Measurements from ENCODE around the gene NOBOX. TPM values are rescaled to one million over a fixed set of nuclear protein-coding genes. Genes with fewer than 3 reads are reported as not detected.

NOBOX gene
- total and polyA plus RNA-seq, 2 experiments from 2014 or later: not detected

DNA sequence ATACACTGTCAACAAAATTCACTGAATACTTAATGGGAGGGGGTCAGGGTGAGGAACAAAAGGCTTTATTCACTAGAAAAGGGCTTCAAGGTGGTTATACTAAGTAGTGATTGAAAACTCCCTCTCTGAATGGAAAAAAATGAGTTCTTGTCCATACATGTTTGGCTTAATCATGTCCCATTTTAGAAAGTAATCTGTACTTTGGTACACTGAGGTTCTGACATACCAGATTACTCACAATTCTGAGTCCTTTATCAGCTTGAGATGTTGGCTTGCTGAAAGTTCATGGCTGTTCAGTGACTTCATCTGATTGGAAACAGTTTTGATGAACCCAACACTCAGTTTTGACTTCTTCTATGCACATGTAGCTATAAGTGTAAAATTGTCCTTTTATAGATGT, 12.8 kb upstream of the NOBOX start:
- DNase-seq (ENCODE audit: low spot score) (no peak), ATAC-seq (no peak)
- peaks cover 20% of the 10 kb centered on the region for H3K9me3 Mint-ChIP-seq
- H3K27me3 ChIP-seq (ENCODE audit: insufficient read depth): no peaks in the 10 kb centered on the region
- H3F3A ChIP-seq (replicated peaks; ENCODE audit: low read depth): no peaks in the 10 kb centered on the region
- H3K9me2 ChIP-seq (ENCODE audit: insufficient read depth): no peaks in the 10 kb centered on the region
- no peak overlapping the region for H3K4me3 ChIP-seq
- H3K4me3 Mint-ChIP-seq: no peak overlapping the region
- no peak overlapping the region for H3K27ac ChIP-seq (ENCODE audit: low read depth)
- no peaks in the 10 kb centered on the region for H4K20me1 ChIP-seq (replicated peaks; ENCODE audit: insufficient read depth)
- no peak overlapping the region for H2AFZ ChIP-seq
- peaks cover 3% of the 10 kb centered on the region; the same call in 1 of the 3 replicates for H3K4me1 Mint-ChIP-seq
- no peak overlapping the region for H3K4me2 ChIP-seq
- TF ChIP-seq EZH2phosphoT487 (IDR thresholded peaks at IDR 0.05; ENCODE audit: unreplicated experiment): no peak
- TF ChIP-seq STAT1 (IDR thresholded peaks at IDR 0.05; ENCODE audit: unreplicated experiment): no peak
- no peak for TF ChIP-seq EZH2 (IDR thresholded peaks at IDR 0.05; ENCODE audit: low read depth, unreplicated experiment)
- TF ChIP-seq CREB1 (CRISPR knock-in tag; IDR thresholded peaks at IDR 0.05; ENCODE audit: low read depth): no peak
- TF ChIP-seq, protein P1, sequence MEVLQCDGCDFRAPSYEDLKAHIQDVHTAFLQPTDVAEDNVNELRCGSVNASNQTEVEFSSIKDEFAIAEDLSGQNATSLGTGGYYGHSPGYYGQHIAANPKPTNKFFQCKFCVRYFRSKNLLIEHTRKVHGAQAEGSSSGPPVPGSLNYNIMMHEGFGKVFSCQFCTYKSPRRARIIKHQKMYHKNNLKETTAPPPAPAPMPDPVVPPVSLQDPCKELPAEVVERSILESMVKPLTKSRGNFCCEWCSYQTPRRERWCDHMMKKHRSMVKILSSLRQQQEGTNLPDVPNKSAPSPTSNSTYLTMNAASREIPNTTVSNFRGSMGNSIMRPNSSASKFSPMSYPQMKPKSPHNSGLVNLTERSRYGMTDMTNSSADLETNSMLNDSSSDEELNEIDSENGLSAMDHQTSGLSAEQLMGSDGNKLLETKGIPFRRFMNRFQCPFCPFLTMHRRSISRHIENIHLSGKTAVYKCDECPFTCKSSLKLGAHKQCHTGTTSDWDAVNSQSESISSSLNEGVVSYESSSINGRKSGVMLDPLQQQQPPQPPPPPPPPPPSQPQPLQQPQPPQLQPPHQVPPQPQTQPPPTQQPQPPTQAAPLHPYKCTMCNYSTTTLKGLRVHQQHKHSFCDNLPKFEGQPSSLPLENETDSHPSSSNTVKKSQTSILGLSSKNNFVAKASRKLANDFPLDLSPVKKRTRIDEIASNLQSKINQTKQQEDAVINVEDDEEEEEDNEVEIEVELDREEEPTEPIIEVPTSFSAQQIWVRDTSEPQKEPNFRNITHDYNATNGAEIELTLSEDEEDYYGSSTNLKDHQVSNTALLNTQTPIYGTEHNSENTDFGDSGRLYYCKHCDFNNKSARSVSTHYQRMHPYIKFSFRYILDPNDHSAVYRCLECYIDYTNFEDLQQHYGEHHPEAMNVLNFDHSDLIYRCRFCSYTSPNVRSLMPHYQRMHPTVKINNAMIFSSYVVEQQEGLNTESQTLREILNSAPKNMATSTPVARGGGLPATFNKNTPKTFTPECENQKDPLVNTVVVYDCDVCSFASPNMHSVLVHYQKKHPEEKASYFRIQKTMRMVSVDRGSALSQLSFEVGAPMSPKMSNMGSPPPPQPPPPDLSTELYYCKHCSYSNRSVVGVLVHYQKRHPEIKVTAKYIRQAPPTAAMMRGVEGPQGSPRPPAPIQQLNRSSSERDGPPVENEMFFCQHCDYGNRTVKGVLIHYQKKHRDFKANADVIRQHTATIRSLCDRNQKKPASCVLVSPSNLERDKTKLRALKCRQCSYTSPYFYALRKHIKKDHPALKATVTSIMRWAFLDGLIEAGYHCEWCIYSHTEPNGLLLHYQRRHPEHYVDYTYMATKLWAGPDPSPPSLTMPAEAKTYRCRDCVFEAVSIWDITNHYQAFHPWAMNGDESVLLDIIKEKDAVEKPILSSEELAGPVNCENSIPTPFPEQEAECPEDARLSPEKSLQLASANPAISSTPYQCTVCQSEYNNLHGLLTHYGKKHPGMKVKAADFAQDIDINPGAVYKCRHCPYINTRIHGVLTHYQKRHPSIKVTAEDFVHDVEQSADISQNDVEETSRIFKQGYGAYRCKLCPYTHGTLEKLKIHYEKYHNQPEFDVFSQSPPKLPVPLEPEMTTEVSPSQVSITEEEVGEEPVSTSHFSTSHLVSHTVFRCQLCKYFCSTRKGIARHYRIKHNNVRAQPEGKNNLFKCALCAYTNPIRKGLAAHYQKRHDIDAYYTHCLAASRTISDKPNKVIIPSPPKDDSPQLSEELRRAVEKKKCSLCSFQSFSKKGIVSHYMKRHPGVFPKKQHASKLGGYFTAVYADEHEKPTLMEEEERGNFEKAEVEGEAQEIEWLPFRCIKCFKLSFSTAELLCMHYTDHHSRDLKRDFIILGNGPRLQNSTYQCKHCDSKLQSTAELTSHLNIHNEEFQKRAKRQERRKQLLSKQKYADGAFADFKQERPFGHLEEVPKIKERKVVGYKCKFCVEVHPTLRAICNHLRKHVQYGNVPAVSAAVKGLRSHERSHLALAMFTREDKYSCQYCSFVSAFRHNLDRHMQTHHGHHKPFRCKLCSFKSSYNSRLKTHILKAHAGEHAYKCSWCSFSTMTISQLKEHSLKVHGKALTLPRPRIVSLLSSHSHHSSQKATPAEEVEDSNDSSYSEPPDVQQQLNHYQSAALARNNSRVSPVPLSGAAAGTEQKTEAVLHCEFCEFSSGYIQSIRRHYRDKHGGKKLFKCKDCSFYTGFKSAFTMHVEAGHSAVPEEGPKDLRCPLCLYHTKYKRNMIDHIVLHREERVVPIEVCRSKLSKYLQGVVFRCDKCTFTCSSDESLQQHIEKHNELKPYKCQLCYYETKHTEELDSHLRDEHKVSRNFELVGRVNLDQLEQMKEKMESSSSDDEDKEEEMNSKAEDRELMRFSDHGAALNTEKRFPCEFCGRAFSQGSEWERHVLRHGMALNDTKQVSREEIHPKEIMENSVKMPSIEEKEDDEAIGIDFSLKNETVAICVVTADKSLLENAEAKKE (CRISPR knock-in tag; IDR thresholded peaks at IDR 0.05): no peak
- TF ChIP-seq NANOG (IDR thresholded peaks at IDR 0.05; ENCODE audit: borderline replicate concordance): no peak
- H3K27me3 Mint-ChIP-seq (ENCODE audit: insufficient read depth, low read depth, poor library complexity): peaks cover 2% of the 10 kb centered on the region
- H3K27ac Mint-ChIP-seq: no peak overlapping the region
- H3K36me3 Mint-ChIP-seq (ENCODE audit: low read depth): peaks cover 10% of the 10 kb centered on the region; the same call in 1 of the 3 replicates
- no peaks in the 10 kb centered on the region for H3K4me1 ChIP-seq (ENCODE audit: insufficient read depth)
- H3K36me3 ChIP-seq (ENCODE audit: insufficient read depth): no peaks in the 10 kb centered on the region
- H3K79me2 ChIP-seq (replicated peaks; ENCODE audit: insufficient read depth): no peaks in the 10 kb centered on the region

DNA sequence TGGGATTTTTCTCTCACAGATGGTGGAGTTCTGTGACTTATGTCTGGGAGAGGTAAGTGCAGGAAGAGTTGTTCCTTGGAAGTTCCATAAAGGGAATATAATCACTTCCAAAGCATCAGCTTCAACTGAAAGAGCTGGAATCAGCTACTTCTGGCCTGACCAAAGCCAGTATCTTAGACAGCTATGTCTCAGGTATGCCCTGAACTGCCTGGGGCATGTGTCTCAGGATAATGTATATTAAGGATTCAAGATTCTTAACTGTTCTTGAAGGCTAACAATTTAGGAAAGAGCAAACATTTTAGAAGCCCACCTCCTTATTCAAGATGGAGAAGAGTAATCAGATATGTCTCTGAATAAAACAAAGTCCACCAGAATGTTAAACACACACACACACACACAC, 12.4 kb upstream of the NOBOX start:
- DNase-seq (ENCODE audit: low spot score) (no peak), ATAC-seq (no peak)
- Histone ChIP-seq H3K36me3 (ENCODE audit: insufficient read depth) (no peaks in the 10 kb centered on the region), H3F3A (replicated peaks; ENCODE audit: low read depth) (no peaks in the 10 kb centered on the region), H3K27ac (ENCODE audit: low read depth) (no peak overlapping the region), H4K20me1 (replicated peaks; ENCODE audit: insufficient read depth) (no peaks in the 10 kb centered on the region), H2AFZ (no peak overlapping the region), H3K4me3 (no peak overlapping the region), H3K9me2 (ENCODE audit: insufficient read depth) (no peaks in the 10 kb centered on the region), H3K79me2 (replicated peaks; ENCODE audit: insufficient read depth) (no peaks in the 10 kb centered on the region), H3K4me2 (no peak overlapping the region), H3K27me3 (ENCODE audit: insufficient read depth) (no peaks in the 10 kb centered on the region), H3K4me1 (ENCODE audit: insufficient read depth) (no peaks in the 10 kb centered on the region)
- Mint-ChIP-seq H3K27ac (no peak overlapping the region), H3K9me3 (peaks cover 20% of the 10 kb centered on the region), H3K36me3 (ENCODE audit: low read depth) (peaks cover 10% of the 10 kb centered on the region; the same call in 1 of the 3 replicates), H3K4me1 (peaks cover 3% of the 10 kb centered on the region; the same call in 1 of the 3 replicates), H3K4me3 (no peak overlapping the region), H3K27me3 (ENCODE audit: insufficient read depth, low read depth, poor library complexity) (peaks cover 2% of the 10 kb centered on the region)
- TF ChIP-seq ZNF114 (CRISPR knock-in tag; IDR thresholded peaks at IDR 0.05) (no peak), POLR2AphosphoS5 (IDR thresholded peaks at IDR 0.05; ENCODE audit: low read depth) (no peak), EZH2phosphoT487 (IDR thresholded peaks at IDR 0.05; ENCODE audit: unreplicated experiment) (no peak), ZNF331 (CRISPR knock-in tag; IDR thresholded peaks at IDR 0.05; ENCODE audit: low read depth) (no peak), EZH2 (IDR thresholded peaks at IDR 0.05; ENCODE audit: low read depth, unreplicated experiment) (no peak), JUNB (IDR thresholded peaks at IDR 0.05; ENCODE audit: unreplicated experiment) (no peak), STAT1 (IDR thresholded peaks at IDR 0.05; ENCODE audit: unreplicated experiment) (no peak), CREB1 (CRISPR knock-in tag; IDR thresholded peaks at IDR 0.05; ENCODE audit: low read depth) (no peak)
- TF ChIP-seq, protein P2, sequence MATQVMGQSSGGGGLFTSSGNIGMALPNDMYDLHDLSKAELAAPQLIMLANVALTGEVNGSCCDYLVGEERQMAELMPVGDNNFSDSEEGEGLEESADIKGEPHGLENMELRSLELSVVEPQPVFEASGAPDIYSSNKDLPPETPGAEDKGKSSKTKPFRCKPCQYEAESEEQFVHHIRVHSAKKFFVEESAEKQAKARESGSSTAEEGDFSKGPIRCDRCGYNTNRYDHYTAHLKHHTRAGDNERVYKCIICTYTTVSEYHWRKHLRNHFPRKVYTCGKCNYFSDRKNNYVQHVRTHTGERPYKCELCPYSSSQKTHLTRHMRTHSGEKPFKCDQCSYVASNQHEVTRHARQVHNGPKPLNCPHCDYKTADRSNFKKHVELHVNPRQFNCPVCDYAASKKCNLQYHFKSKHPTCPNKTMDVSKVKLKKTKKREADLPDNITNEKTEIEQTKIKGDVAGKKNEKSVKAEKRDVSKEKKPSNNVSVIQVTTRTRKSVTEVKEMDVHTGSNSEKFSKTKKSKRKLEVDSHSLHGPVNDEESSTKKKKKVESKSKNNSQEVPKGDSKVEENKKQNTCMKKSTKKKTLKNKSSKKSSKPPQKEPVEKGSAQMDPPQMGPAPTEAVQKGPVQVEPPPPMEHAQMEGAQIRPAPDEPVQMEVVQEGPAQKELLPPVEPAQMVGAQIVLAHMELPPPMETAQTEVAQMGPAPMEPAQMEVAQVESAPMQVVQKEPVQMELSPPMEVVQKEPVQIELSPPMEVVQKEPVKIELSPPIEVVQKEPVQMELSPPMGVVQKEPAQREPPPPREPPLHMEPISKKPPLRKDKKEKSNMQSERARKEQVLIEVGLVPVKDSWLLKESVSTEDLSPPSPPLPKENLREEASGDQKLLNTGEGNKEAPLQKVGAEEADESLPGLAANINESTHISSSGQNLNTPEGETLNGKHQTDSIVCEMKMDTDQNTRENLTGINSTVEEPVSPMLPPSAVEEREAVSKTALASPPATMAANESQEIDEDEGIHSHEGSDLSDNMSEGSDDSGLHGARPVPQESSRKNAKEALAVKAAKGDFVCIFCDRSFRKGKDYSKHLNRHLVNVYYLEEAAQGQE (IDR thresholded peaks at IDR 0.05; ENCODE audit: unreplicated experiment): no peak
- TF ChIP-seq, protein P3, sequence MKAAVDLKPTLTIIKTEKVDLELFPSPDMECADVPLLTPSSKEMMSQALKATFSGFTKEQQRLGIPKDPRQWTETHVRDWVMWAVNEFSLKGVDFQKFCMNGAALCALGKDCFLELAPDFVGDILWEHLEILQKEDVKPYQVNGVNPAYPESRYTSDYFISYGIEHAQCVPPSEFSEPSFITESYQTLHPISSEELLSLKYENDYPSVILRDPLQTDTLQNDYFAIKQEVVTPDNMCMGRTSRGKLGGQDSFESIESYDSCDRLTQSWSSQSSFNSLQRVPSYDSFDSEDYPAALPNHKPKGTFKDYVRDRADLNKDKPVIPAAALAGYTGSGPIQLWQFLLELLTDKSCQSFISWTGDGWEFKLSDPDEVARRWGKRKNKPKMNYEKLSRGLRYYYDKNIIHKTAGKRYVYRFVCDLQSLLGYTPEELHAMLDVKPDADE (IDR thresholded peaks at IDR 0.05): no peak

Data from GM23338 (cell line).